GM18505 (cell line): ENCODE results near the gene MOGAT3.

Experiments
- ATAC-seq: cut with Tn5 transposase; IDR thresholded peaks from one replicate; pipeline ENCODE4 v1.9.1; 2021; ENCODE audit not compliant: unreplicated experiment
- POLR2A ChIP-seq: IDR thresholded peaks from 4 replicates; pipeline ENCODE4 v1.6.1; 2011; ENCODE audit warnings: borderline replicate concordance; ENCODE audit not compliant: insufficient read depth, insufficient read length; ENCODE audit errors: extremely low read depth

MOGAT3 gene

GRCh38 chr7:101177644-101178043 is 23.2 kb downstream of the MOGAT3 start:
- TF ChIP-seq POLR2A: no peak
- ATAC-seq: no peak

- no peak for ATAC-seq
- no peak for TF ChIP-seq POLR2A
Measured at GRCh38 chr7:101175664-101176063, 25.2 kb downstream of the MOGAT3 start.

GRCh38 chr7:101174322-101174854 is 26.4 kb downstream of the MOGAT3 start:
- TF ChIP-seq POLR2A: no peak
- no peak for ATAC-seq

- no peak for ATAC-seq
Measured at GRCh38 chr7:101173752-101174244, 27.0 kb downstream of the MOGAT3 start.

GRCh38 chr7:101172854-101173751 is 27.7 kb downstream of the MOGAT3 start:
- ATAC-seq: no peak
- TF ChIP-seq POLR2A: no peak

More at GRCh38 chr7:101173752-101174244, 27.0 kb downstream of the MOGAT3 start:
- no peak for TF ChIP-seq POLR2A

GRCh38 chr7:101172005-101172853 is 28.6 kb downstream of the MOGAT3 start:
- no peak for TF ChIP-seq POLR2A
- no peak for ATAC-seq

GRCh38 chr7:101171442-101171837 is 29.4 kb downstream of the MOGAT3 start:
- no peak for TF ChIP-seq POLR2A
- no peak for ATAC-seq

- TF ChIP-seq POLR2A: no peak
- ATAC-seq: no peak
Measured at GRCh38 chr7:101170617-101171441, 30.0 kb downstream of the MOGAT3 start.

GRCh38 chr7:101169838-101170551 is 30.8 kb downstream of the MOGAT3 start:
- TF ChIP-seq POLR2A: no peak
- ATAC-seq: no peak

- no peak for TF ChIP-seq POLR2A
- no peak for ATAC-seq
Measured at GRCh38 chr7:101169110-101169837, 31.6 kb downstream of the MOGAT3 start.

- no peak for TF ChIP-seq POLR2A
Measured at GRCh38 chr7:101168412-101169049, 32.3 kb downstream of the MOGAT3 start.

More at GRCh38 chr7:101168412-101169049, 32.3 kb downstream of the MOGAT3 start:
- no peak for ATAC-seq
